GOT3 (cell line): ENCODE results near the gene NINL.

Source experiments
- DNase-seq: peaks from one replicate; lab custom pipeline; 2025; ENCODE audit warnings: mixed read lengths; lab: John Stamatoyannopoulos, UW

NINL gene

DNA sequence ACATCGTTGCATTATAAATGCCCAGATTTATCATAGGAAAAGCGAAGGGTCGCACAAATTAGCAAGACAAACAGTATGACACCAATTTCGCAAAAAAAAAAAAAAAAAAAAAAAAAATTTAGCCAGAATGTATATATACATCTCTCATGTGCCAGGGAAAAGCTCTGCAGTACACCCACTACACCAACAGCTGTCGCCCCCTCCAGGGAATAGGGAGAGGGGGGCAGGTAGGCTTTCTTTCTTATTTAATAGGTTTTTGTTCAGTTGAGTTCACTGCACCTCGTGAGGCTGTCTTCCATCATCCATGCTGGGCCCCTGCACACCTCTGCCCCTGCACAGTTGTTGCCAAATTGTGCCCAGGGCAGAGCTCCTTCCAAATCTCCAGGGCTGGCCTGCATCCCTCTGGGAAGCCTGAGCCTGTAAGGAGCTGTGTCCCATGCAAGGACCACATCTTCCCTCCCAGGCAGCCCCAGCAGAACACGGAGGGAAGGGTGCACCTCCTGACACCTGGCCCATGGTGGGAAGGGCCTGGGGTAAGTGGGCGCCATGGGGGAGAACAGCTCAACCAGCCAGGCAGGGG is 85.4 kb downstream of the NINL start:
- no peak for DNase-seq

DNA sequence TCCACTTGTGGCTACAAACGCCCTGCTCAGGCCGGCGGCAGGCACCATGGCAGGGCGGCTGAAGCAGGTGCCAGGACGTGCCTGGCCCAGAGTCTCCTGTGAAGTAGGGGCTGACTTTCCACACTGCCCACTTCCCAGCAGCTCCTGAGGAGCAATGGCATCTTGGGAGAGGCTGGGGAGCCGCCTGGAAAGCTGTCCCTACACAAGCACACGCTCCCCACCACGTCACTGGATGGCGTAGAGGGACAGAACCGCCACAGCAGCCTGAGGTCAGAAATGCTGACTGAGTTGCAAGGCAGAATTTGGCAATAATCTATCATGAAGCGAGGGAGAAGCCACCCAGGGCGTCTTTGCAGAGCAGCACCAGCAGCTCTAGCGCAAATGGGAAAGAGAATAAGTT is 86.3 kb downstream of the NINL start:
- DNase-seq, result no peak

DNA sequence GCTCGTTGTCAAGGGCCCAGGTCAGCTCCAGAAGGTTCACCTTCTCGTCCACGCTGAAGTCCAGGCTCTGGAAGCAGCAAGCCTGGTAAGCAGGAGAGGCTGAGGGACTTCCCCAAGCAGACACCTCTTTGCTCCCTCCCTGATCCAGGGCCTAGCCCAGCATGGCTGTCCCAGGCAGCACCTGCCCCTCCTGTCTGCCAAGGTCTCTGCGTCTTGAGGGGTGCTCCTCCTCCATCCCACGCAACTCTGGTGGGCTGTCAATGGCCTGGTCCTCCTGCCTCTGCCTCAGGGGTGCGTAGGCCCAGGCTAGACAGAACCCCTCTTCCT is 87.1 kb downstream of the NINL start:
- no peak for DNase-seq

DNA sequence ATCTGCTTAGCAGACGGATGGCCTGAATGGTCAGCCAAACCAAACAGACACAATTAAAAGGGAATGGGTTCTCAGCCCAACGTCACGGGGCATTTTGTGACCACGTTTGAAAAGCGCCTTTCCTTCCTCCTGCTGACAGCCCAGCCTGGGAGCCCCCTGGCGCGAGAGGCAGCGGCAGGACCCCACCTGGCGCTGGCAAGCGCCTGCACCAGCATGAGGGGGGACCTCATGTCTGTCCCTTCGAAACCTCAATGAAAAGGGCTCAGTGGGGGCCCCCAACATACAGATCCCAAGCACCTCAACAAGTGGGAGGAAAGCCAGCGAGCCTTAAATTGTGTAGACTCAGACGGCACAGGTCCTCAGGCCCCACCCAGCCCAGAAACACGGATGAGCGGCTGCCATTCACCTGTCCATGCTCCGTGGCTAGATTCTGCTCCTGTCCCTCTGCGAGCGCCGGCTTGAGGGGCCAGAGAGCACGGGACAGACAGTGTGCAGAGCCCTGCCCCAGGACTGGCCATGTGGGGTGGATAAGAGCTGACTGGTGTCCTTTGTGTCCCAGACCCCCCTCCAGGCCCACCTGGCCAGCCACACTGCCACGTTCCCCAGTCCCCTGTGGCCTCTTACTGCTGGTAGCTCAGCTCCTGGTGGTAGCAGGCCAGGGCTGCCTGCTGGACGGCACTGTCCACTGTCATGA is 87.6 kb downstream of the NINL start:
- no peak for DNase-seq

DNA sequence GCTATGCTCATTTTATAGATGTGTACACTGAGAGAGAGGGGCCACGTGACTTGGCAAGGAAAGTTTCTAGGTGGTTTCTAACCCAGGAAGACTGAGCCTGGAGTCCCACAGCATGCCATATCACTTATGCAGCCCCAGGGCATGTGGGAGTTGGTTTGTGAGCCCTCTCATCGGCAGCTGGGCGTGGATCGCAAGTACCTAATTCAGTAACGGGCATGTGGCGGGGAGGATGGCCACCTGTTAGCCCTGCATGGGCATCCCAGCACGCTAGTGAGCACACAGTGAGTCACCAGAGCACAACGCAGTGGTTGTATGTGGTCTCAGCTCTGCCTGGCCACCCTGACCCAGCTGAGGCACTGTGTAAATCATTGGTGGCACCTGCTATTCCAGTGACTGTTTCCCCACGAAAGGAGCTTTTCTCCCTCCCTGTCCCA is 88.3 kb downstream of the NINL start:
- no peak for DNase-seq

DNA sequence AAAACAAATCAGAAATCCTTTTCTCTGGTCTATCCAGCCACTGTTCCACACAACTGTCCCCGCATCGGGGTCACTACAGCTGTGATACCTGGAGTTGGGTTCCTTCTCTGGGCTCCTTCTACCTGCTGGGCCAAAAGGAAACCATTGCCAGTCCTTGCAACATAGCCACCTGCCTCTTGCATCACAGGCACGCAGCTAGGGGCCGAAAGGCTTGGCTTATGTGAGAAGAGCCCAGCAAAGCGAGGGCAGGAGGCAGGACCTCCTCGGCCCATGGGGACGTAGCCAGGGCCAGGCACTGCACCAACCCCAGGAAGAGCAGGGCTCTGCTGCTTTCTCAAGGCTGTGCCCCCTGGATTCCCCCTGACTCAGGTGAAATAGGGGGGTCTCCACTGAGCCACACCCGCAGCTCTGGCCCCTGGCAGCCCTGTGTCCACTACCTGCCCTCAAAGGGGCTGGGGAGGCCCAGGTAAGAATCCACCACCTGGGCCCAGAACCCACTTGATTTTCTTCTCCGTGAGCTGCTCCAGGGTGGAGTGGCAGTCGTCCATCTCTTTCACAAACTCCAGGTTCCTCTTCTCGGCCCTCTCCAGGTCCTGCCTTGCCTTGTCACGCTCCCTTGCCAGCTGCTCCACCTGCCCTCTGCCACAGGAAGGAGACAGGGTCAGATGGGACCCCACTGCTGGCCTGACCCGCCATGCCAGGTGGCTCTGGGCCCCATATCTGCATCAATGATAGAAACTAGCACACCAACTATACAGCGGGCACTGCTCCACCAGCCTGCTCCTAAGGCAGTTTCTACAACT is 89.0 kb downstream of the NINL start:
- DNase-seq, result no peak

DNA sequence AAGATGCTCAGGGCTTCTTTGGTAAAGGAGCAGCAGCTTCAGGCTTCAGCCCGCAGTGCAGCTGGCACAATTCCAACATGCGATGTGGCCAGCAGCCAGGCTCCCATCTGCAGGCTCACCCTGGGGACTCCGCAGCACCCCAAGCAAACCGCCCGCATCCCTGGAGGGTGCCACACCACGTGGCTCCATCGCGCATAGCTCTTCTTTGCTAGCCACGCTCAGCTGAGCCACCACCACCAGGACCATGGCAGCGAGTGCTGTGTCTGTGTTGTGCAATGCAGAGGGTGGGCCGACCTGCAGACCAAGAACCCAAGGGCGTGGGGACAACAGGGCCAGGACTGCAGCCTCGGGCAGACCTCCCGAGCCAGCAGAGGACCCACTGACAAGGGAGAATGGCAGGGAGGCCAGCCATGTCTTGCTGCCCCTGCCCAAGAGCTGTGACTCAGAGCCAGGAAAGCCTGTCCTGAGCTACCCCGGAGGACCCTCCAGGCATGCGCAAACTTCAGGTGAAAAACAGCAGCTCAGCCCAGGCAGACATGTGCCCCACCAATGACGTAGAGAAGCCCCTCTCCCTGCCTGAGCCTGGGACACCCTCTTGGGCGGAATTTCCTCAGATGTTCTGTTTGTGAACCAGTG is 90.0 kb downstream of the NINL start:
- DNase-seq, result no peak

DNA sequence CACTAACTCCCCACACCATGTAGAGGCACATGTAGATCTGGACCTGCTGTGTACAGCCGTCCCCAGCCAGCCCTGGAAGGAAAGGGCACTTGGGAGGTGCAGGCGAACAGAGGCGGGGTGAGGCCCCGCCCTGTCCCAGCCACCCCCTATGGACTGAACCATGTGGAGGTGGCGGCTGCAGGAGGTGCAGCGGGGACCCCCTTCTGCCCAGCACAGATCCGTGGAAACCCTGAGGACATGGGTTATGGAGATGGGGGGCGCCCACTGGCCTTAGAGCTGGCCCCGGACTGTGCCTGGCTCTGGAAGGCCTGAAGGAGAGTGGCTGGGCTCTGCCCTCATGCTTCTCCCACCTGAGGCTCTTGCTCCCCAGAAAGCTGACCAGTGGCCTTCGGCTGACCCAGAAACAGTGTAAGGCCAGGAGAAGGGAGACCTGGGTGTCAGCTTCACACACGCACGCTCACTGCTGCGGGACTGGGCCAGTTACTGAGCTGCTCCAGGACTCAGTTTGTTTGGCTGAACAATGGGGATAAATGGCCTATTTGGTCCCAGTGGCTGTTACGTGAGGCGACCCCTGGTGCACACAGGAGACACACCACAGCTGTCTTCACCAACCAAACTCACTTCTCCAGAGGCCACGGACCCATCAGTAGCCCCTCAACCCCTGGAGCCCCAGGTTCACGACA is 90.7 kb downstream of the NINL start:
- DNase-seq, result no peak

DNA sequence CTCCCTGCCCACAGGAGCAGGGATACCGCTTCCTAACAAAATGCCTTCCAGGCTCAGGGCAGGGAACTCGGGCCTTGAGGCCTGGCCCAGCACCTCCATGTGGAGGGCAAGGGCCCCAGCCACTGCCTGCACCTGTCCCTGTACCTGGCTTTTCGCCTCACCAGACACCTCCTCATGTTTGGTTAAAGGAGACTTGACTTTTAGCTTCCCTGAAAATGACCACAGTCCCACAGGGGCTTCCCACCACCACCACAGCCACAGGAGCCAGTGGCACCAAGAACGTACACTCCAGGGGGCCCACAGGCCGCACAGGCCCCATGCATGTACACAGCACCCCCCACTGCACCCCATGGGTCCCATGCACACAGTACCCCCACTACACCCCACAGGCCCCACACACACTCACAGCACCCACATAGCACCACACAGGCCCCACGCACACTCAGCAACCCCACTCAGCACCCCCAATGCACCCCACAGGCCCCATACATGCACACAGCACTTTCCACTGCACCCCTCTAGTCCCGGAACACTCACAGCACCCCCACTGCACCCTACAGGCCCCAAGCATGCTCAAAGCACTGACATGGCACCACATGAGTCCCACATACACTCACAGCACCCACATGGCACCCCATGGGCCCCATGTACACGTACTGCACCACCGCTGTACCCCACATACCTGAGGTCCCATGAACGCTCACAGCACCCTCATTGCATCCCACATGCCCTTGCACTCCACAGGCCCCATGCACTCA is 91.4 kb downstream of the NINL start:
- no peak for DNase-seq

DNA sequence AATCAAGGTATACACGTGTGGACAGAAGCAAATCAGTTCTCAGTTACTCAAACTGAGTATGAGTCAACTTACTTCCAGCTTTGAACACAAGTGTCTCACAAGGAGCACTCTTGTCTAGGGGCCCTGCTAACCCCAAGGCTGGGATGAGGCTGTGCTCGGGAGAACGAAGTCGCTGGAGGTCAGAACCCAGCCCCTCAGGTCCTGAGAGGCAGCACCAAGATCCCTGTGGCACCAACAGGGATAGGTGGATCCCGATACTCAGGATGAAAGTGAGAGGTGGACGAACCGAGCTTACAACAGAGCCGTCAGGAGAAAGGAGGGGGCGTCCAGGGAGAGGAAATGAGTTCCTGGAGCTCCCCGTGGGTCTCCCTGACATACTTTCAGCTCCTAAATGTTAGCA is 92.2 kb downstream of the NINL start:
- DNase-seq, result no peak

DNA sequence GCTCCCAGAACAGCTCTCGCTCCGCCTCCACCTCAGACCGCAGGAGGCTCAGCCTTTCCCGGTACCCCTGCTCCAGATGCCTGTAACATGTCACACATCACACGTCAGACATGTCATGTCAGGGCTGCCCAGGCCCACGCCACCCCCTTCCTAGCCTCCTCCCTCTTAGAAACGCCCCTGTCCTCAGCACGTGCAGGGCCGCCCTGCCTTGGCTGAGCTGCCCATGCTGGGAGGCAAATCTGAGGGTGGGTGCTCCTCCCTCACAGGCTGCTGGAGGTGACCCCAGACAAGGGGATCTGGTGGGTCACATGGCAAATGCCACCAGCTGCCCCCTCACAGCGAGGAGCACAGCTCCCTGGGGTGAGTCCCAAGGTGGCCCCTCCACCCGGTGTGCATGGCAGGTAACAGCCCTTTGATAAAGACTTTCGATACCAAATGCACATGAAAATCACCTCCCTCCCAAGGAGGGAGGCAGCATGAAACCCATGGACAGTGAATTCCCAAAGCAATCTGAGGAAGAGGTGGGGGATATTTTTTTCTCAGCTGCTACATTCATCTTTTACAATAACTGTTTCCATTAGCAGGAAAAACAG is 93.8 kb downstream of the NINL start:
- DNase-seq, result no peak

DNA sequence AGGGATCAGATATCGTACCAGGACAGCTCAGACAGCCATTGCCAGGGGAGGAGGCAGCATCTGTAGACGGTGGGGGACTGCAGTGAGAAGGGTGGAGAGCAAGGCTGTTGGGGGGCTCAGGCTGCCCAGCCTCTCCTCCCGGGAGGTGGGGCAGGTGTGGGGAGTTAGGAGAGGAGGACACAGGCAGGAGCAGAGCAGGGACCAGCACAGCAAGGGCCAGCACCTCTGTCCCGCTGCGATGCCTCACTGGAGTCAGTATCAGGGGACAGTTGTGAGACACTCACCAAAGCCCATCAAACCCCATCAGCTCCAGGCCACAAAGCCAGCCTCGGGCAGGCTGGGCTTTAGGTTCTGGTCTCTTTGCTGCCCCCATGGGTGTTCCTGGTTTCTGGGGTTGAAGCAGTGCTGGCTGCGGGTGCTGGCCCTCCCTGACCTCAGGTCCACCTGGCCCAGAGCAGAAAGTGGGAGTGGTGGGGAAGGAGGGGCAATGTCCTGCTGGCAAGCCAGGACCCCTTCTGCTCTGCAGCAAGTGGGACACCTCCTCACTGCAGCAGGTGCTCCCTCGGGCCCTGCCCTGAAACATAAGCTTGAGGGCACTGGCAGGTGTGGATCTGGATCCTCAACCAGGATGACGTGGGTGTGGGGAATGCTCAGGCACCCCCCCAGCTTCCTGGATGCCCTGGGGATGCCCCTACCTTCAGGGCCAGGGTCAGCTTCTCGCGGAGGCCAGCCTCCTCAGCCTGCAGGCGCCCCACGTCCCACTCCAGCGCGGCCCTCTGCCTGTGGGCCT is 94.5 kb downstream of the NINL start:
- DNase-seq, result no peak

DNA sequence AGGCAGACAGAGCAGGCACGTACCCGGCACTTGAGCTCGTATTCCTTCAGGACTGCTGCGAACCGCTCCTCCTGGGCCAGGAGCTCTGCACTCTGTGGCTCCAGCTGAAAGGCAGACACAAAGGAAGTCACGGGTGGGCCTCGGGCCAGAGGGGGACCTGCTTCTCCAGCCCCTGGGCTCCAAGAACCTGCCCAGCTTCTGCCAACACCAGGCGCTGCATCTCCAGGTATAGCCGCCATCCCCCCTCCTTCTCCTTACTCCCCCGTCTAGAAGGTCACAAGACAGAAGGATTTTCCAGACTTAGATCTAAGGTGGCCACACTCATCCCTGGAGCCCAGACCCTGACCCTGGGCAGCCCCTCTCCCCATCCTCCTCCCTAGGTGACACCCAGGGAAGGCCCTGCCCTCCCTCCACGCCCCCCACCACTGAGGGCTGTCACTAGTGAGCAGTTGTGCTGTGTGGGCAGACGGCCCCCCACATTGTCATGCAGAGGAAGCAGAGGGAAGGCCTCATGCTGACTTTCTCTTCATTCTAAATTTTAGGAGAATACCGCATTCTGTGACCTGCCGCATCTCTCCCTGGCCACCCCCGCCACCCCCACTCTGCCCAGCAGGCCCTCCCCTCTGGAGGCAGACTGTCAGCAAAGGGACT is 96.0 kb downstream of the NINL start:
- no peak for DNase-seq

DNA sequence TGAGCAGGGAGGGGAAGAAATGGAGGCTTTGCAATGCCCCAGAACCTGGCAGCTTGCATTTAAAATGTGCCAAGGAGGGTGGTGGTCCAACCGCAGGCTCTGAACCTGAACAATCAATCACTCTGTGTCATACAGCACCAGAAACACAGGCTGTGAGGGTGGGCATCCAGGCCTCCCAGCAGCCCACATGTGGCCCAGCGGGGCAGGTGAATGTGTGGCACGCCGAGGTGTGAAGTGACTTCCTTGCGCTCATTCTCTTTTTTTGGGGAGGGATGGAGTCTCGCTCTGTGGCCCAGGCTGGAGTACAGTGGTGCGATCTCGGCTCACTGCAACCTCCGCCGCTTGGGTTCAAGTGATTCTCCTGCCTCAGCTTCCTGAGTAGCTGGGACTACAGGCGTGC is 97.4 kb downstream of the NINL start:
- DNase-seq, result no peak

DNA sequence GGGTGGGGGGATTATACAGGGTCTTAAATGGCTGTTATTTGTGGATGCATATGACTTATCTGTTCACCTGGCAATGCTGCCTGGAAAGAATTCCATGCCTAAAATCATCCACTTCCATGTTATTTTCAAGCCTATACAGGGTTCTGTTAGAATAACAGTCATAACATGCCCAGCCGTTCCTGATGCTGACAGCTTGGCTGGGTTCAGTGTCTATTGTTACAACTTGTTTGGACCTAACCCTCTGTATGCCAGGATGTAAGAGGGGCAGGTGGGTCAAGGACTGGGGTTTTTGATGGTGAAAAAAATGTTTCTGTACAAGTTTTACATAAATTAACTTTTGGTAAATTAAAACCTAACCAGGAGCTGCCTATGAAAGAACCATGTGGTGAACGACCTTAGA is 98.0 kb downstream of the NINL start:
- no peak for DNase-seq

DNA sequence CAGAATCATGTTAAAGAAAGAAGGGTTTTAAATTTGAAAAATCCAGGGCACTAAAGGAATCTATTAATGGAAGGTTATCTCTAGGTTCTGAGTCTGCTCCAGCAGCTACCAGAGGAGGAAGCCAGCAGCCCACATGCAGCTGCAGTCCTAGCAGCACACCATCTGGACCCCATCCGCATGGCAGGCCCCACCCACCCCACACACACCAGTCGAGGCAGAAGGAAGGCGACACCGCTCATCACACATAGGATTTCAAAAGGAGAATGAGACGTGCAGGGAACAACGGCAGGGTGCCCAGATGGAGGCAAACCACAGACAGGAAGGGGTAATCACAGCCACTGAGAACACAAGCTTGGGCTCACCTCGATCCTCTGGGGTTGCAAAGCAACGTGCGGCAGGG is 99.0 kb downstream of the NINL start:
- no peak for DNase-seq

DNA sequence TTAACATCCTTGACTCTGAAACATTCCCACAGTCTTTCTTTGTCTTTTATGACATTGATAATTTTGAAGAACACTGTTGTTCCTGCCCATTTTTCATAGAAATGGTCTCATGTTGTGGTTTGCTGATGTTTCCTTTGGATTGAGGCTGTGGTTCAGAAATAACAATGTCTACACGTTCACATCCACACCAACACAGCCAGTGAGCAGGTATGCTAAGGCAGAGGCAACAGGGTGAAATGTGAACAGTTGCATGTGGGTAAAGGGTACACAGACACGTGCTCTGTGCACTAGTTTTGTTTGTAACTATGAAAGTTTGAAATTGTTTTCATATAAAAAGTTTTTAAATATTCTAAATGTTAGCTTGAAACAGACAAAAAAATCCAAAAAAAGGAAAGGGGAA is 99.5 kb downstream of the NINL start:
- DNase-seq, result no peak

DNA sequence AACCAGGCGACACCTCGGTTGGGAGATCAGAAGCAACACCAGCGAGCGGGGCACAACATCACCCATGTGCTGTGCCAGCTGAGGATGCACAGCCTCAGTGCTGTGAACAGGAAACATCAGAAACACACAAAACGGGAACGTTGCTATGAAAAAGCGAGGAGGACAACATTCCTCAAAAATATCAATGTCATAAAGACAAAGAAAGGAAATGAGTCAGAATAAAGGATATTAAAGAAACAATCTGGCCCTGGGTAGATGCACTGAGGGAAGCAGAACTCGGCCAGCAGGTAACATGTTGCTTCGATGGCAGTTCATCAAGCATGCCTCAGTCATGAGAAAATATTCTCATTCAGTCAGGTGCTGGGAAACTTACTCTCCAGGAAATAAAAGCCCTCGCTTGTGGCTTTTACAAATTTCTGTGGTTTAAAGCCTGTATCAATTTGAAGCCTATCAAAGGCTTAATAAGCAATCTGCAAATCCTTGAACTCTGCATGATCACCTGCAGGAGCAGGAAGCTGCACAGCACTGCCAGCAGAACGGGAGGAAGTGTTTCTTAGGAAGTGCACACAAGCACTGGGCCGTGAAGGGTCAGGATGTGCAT is 100.3 kb downstream of the NINL start:
- DNase-seq, result no peak

DNA sequence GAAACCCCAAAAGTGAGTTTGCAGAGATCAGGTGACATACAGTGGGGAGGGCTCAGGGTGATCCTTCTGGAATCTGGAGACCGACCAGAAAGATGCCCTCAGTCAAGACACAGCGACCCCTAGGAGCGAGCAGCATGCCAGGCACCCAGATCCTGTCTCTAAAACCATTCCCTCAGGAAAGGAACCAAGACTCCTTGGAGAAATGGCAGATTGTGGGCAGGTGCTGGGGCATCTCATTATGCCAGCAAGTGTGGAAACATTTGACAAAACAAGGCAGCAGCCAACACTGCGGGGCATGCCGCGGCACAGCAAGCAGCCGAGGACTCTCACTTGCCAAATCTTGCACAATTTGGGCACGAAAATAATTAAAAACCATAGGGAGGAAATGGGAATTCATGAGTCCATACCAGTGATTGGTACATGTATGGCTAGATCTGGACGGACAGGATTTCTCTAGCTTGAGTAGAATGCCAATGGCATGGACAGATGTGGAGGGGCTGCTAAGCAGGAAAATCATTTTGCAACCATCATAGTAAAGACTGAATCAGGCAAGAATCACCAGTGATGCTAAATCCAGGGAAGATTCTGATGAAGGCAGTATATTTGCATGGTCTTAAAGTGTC is 101.0 kb downstream of the NINL start:
- DNase-seq, result no peak
